HepG2 (cell line): Measurements from ENCODE around the gene FAM193A. TPM values are rescaled to one million over a fixed set of nuclear protein-coding genes. Genes with fewer than 3 reads are reported as not detected.

Experiments used
- AFF4 ChIP-seq: sonication (generic); formaldehyde crosslinking; IDR thresholded peaks from 2 replicates; pipeline ENCODE4 v1.4.0; 2020; ENCODE audit warnings: missing genetic modification reagents
- ARID4A ChIP-seq: sonication (generic); formaldehyde crosslinking; IDR thresholded peaks from 2 replicates; pipeline ENCODE4 v1.5.0; 2020; ENCODE audit warnings: mild to moderate bottlenecking, missing genetic modification reagents, borderline replicate concordance
- BCLAF1 ChIP-seq: fragments of 450-650 bp; IDR thresholded peaks from 2 replicates; pipeline ENCODE4 v1.6.1; 2017; ENCODE audit warnings: mild to moderate bottlenecking
- ELF4 ChIP-seq: sonication (generic); formaldehyde crosslinking; IDR thresholded peaks from 2 replicates; pipeline ENCODE4 v1.5.0; 2020; ENCODE audit warnings: missing genetic modification reagents, mild to moderate bottlenecking, moderate library complexity, borderline replicate concordance
- HCFC1 ChIP-seq: fragments of 150-350 bp; IDR thresholded peaks from 2 replicates; pipeline ENCODE4 v1.6.1; 2014; ENCODE audit warnings: low read depth, low read length
- HNF4A ChIP-seq: sonication (generic); formaldehyde crosslinking; IDR thresholded peaks from 2 replicates; pipeline ENCODE4 v1.4.0; 2020; ENCODE audit warnings: missing genetic modification reagents
- KDM1A ChIP-seq: IDR thresholded peaks from 2 replicates; pipeline ENCODE4 v1.6.1; 2016; ENCODE audit warnings: missing compliant biosample characterization
- KDM6A ChIP-seq: IDR thresholded peaks from 2 replicates; pipeline ENCODE4 v1.6.1; 2016; ENCODE audit warnings: low read depth
- MYPOP ChIP-seq: sonication (generic); formaldehyde crosslinking; IDR thresholded peaks from 2 replicates; pipeline ENCODE4 v1.8.1; 2023; ENCODE audit warnings: mild to moderate bottlenecking, moderate library complexity, missing genetic modification reagents
- NR3C1 ChIP-seq: sonication (generic); formaldehyde crosslinking; IDR thresholded peaks from 2 replicates; pipeline ENCODE4 v1.4.0; 2020; ENCODE audit warnings: missing genetic modification reagents
- SALL1 ChIP-seq: sonication (generic); formaldehyde crosslinking; IDR thresholded peaks from 2 replicates; pipeline ENCODE4 v1.8.0; 2022; ENCODE audit warnings: mild to moderate bottlenecking, missing genetic modification reagents
- SMYD3 ChIP-seq: sonication (generic); formaldehyde crosslinking; IDR thresholded peaks from 2 replicates; pipeline ENCODE4 v1.8.1; 2023; ENCODE audit warnings: mild to moderate bottlenecking, missing genetic modification reagents
- TOE1 ChIP-seq: sonication (generic); formaldehyde crosslinking; IDR thresholded peaks from 2 replicates; pipeline ENCODE4 v1.4.0; 2020; ENCODE audit warnings: mild to moderate bottlenecking, missing genetic modification reagents
- ZNF44 ChIP-seq: sonication (generic); formaldehyde crosslinking; IDR thresholded peaks from 2 replicates; pipeline ENCODE4 v1.5.1; 2020; ENCODE audit warnings: mild to moderate bottlenecking, missing genetic modification reagents
- ZNF605 ChIP-seq: sonication (generic); formaldehyde crosslinking; IDR thresholded peaks from 2 replicates; pipeline ENCODE4 v1.8.0; 2022; ENCODE audit warnings: mild to moderate bottlenecking, missing genetic modification reagents
- ZSCAN29 ChIP-seq: sonication (generic); formaldehyde crosslinking; conservative IDR thresholded peaks from 2 replicates; pipeline ENCODE4 v1.4.0; 2020; ENCODE audit warnings: mild to moderate bottlenecking, missing genetic modification reagents
- polyA plus RNA-seq, 8 experiments: library from polyadenylated mRNA; depleted of rRNA in 3 of 8; stranded (reverse) in 7 of 8; unstranded in 1 of 8; fragments of >200 nt; fragmentation: Illumina TruSeq in 4 of 8; extraction: Trizol in 4 of 8; gene quantifications; 2 replicates each; pipeline versions ENCODE4 v1.2.1 to v1.2.3, GENCODE V29; 2011 to 2016; ENCODE audit warnings: low read depth in 4 of 8, missing spikeins in 1 of 8, mixed read lengths in 1 of 8; ENCODE audit not compliant: insufficient read depth in 1 of 8
- total RNA-seq, 5 experiments: library from RNA; depleted of rRNA; stranded (reverse); fragments of >200 nt; fragmentation: Illumina TruSeq; extraction: Trizol; gene quantifications; 2 replicates each; pipeline ENCODE4 v1.2.3, GENCODE V29; 2016; ENCODE audit warnings: low read depth in 1 of 5

The FAM193A gene
- total and polyA plus RNA-seq, 2 of the 13 experiments (the other 11 are each of a cell fraction or from before 2014, with no cell fraction given): 5.7 to 8.7 TPM

- TF ChIP-seq ZNF605 (CRISPR knock-in tag) (peak; percentile 74), HNF4A (peak; percentile 91), TOE1 (CRISPR knock-in tag) (no peak), SMYD3 (CRISPR knock-in tag) (no peak), BCLAF1 (no peak), KDM6A (CRISPR knock-in tag) (peak; percentile 74; the same call in 1 of the 2 replicates), ZSCAN29 (CRISPR knock-in tag) (peak; percentile 66; the same call in 1 of the 2 replicates), AFF4 (CRISPR knock-in tag) (no peak), NR3C1 (CRISPR knock-in tag) (no peak), SALL1 (CRISPR knock-in tag) (peak; percentile 26; the same call in 1 of the 2 replicates), HCFC1 (no peak), ELF4 (CRISPR knock-in tag) (no peak), ARID4A (no peak; the same call in 1 of the 2 replicates), KDM1A (CRISPR knock-in tag) (peak; percentile 38; the same call in 1 of the 2 replicates), MYPOP (CRISPR knock-in tag) (0 out of 2 replicates have a peak, but pooled peaks have one; percentile 26), ZNF44 (CRISPR knock-in tag) (peak; percentile 27; the same call in 1 of the 2 replicates)
These were observed 224.8 kb downstream of the FAM193A start (continued) for GRCh38 chr4:2761035-2761923.
